Measurements from ENCODE around the gene MCC. TPM values are rescaled to one million over a fixed set of nuclear protein-coding genes. Genes with fewer than 3 reads are reported as not detected.

The MCC gene
- total RNA-seq, 2 experiments from 2014 or later = 0.25 TPM; not detected in 1

- ChIA-PET POLR2A (no interaction called here), CTCF (ENCODE audit: unreplicated experiment) (no interaction called here)
- no peak for DNase-seq (ENCODE audit: low spot score)
- Histone ChIP-seq H3K79me2 (ENCODE audit: insufficient read depth, low read depth, low read length) (no peaks in the 10 kb centered on the region), H3K4me2 (ENCODE audit: low read length) (no peak overlapping the region), H3K9me3 (ENCODE audit: low read length) (no peaks in the 10 kb centered on the region), H3K27ac (ENCODE audit: low read depth, low read length, poor library complexity, severe bottlenecking) (no peak overlapping the region), H3K4me3 (ENCODE audit: low read depth, low read length, poor library complexity, severe bottlenecking) (no peak overlapping the region), H3K4me1 (ENCODE audit: insufficient read depth, low read length, poor library complexity, severe bottlenecking) (no peaks in the 10 kb centered on the region), H4K20me1 (ENCODE audit: insufficient read depth, low read length) (no peaks in the 10 kb centered on the region), H2AFZ (ENCODE audit: low read length) (no peak overlapping the region), H3K9me2 (ENCODE audit: insufficient read depth, low read length) (no peaks in the 10 kb centered on the region), H3K36me3 (ENCODE audit: insufficient read depth, low read length) (no peaks in the 10 kb centered on the region)
- no TSS peak for BruUV-seq (replicated peaks)
- intact Hi-C loops (cut with micrococcal nuclease; ENCODE audit: unreplicated experiment) = no loop called here
- TF ChIP-seq EZH2phosphoT487 (IDR thresholded peaks at IDR 0.05; ENCODE audit: borderline replicate concordance, low read depth, low read length) (no peak), CTCF (conservative IDR thresholded peaks at IDR 0.05; ENCODE audit: low read length) (no peak)
Measured at GRCh38 chr5:113167985-113168384, 320.3 kb downstream of the MCC start.

GRCh38 chr5:113166852-113167366, 321.3 kb downstream of the MCC start:
- H3K36me3 ChIP-seq (ENCODE audit: insufficient read depth, low read length) = no peaks in the 10 kb centered on the region
- no peaks in the 10 kb centered on the region for H3K9me3 ChIP-seq (ENCODE audit: low read length)
- ChIA-PET CTCF (ENCODE audit: unreplicated experiment) (no interaction called here), POLR2A (interaction anchor here (0.7 to 0.9 kb wide), 5 partner anchors 9 to 744 kb away, joined by 3 to 6 read pairs (median 4); no protein-coding TSS in a partner anchor)
- no peaks in the 10 kb centered on the region for H3K9me2 ChIP-seq (ENCODE audit: insufficient read depth, low read length)
- no TSS peak for BruUV-seq (replicated peaks)
- H3K27ac ChIP-seq (ENCODE audit: low read depth, low read length, poor library complexity, severe bottlenecking) = no peak overlapping the region
- TF ChIP-seq CTCF (conservative IDR thresholded peaks at IDR 0.05; ENCODE audit: low read length) (no peak), EZH2phosphoT487 (IDR thresholded peaks at IDR 0.05; ENCODE audit: borderline replicate concordance, low read depth, low read length) (no peak)
- H3K79me2 ChIP-seq (ENCODE audit: insufficient read depth, low read depth, low read length) = no peaks in the 10 kb centered on the region
- no peak overlapping the region for H3K4me2 ChIP-seq (ENCODE audit: low read length)
- no peaks in the 10 kb centered on the region for H3K4me1 ChIP-seq (ENCODE audit: insufficient read depth, low read length, poor library complexity, severe bottlenecking)
- H4K20me1 ChIP-seq (ENCODE audit: insufficient read depth, low read length) = no peaks in the 10 kb centered on the region
- H2AFZ ChIP-seq (ENCODE audit: low read length) = no peak overlapping the region
- DNase-seq (ENCODE audit: low spot score) = no peak
- H3K4me3 ChIP-seq (ENCODE audit: low read depth, low read length, poor library complexity, severe bottlenecking) = no peak overlapping the region
- intact Hi-C loops (cut with micrococcal nuclease; ENCODE audit: unreplicated experiment) = no loop called here

GRCh38 chr5:113166261-113166660, 322.0 kb downstream of the MCC start:
- DNase-seq (ENCODE audit: low spot score) = no peak
- H4K20me1 ChIP-seq (ENCODE audit: insufficient read depth, low read length) = no peaks in the 10 kb centered on the region
- H3K9me3 ChIP-seq (ENCODE audit: low read length) = no peaks in the 10 kb centered on the region
- no peak overlapping the region for H3K27ac ChIP-seq (ENCODE audit: low read depth, low read length, poor library complexity, severe bottlenecking)
- no peak overlapping the region for H3K4me3 ChIP-seq (ENCODE audit: low read depth, low read length, poor library complexity, severe bottlenecking)
- H3K4me1 ChIP-seq (ENCODE audit: insufficient read depth, low read length, poor library complexity, severe bottlenecking) = no peaks in the 10 kb centered on the region
- H3K36me3 ChIP-seq (ENCODE audit: insufficient read depth, low read length) = no peaks in the 10 kb centered on the region
- intact Hi-C loops (cut with micrococcal nuclease; ENCODE audit: unreplicated experiment) = no loop called here
- no peak overlapping the region for H3K4me2 ChIP-seq (ENCODE audit: low read length)
- ChIA-PET CTCF (ENCODE audit: unreplicated experiment) (no interaction called here), POLR2A (interaction anchor here (0.7 to 0.9 kb wide), 5 partner anchors 9 to 743 kb away, joined by 3 to 6 read pairs (median 4); no protein-coding TSS in a partner anchor)
- no peak overlapping the region for H2AFZ ChIP-seq (ENCODE audit: low read length)
- TF ChIP-seq CTCF (conservative IDR thresholded peaks at IDR 0.05; ENCODE audit: low read length) = no peak
- TF ChIP-seq EZH2phosphoT487 (IDR thresholded peaks at IDR 0.05; ENCODE audit: borderline replicate concordance, low read depth, low read length) = no peak
- no peaks in the 10 kb centered on the region for H3K9me2 ChIP-seq (ENCODE audit: insufficient read depth, low read length)
- no TSS peak for BruUV-seq (replicated peaks)
- H3K79me2 ChIP-seq (ENCODE audit: insufficient read depth, low read depth, low read length) = no peaks in the 10 kb centered on the region
